DMS53 treated with DMSO at 0.1 percent for 48 hours (cell line): ENCODE measurements around the gene TEAD2.
"Not testable (repeated sequence)": the region's sequence is repeated elsewhere in the genome, so short reads cannot be mapped to it uniquely, and the experiment has no call there.

Experiments used
- DNase-seq: peaks from one replicate; lab custom pipeline; 2025; ENCODE audit not compliant: unreplicated experiment; lab: John Stamatoyannopoulos, UW

The TEAD2 gene

GRCh38 chr19:49387936-49388372 is 25.7 kb upstream of the TEAD2 start, which contains the start of gene KASH5:
TSS of gene KASH5 (plus strand) at chr19:49388249. CDS start at chr19:49390884, 2,635 bp downstream.
- peak; percentile 43 for DNase-seq

GRCh38 chr19:49383599-49383998 is 21.4 kb upstream of the TEAD2 start:
- DNase-seq = no peak

GRCh38 chr19:49382639-49383038 is 20.4 kb upstream of the TEAD2 start:
- DNase-seq = no peak

- DNase-seq = no peak
These were observed 18.2 kb upstream of the TEAD2 start for GRCh38 chr19:49380391-49380790.

- DNase-seq = no peak
These were observed 16.3 kb upstream of the TEAD2 start for GRCh38 chr19:49378512-49378911.

- no peak for DNase-seq
These were observed 12.6 kb upstream of the TEAD2 start for GRCh38 chr19:49374665-49375434.

- DNase-seq = not testable (repeated sequence)
These were observed 11.0 kb upstream of the TEAD2 start for GRCh38 chr19:49373174-49373573.

GRCh38 chr19:49371184-49371583 is 9.0 kb upstream of the TEAD2 start:
- no peak for DNase-seq

- DNase-seq = no peak
These were observed 6.6 kb upstream of the TEAD2 start for GRCh38 chr19:49368711-49369358.

- no peak for DNase-seq
These were observed 3.9 kb upstream of the TEAD2 start for GRCh38 chr19:49366110-49366509.

GRCh38 chr19:49364083-49364737 is 2.0 kb upstream of the TEAD2 start:
- no peak for DNase-seq

- peak; percentile 30 for DNase-seq
These were observed 1.3 kb upstream of the TEAD2 start, which contains the start of gene DKKL1 for GRCh38 chr19:49363268-49364082. TSS of gene DKKL1 (plus strand) at chr19:49363877. CDS start at chr19:49363999, 122 bp downstream.

- DNase-seq = no peak
These were observed 682 bp upstream of the TEAD2 start for GRCh38 chr19:49362929-49363267.

GRCh38 chr19:49361438-49362047 is 673 bp downstream of the TEAD2 start:
- DNase-seq = no peak

- no peak for DNase-seq
These were observed 2.1 kb downstream of the TEAD2 start for GRCh38 chr19:49359851-49360820.

- DNase-seq = no peak
These were observed 5.0 kb downstream of the TEAD2 start for GRCh38 chr19:49357186-49357585.

GRCh38 chr19:49356382-49356781 is 5.8 kb downstream of the TEAD2 start:
- no peak for DNase-seq

- DNase-seq = no peak
These were observed 6.3 kb downstream of the TEAD2 start for GRCh38 chr19:49355909-49356353.

- no peak for DNase-seq
These were observed 12.6 kb downstream of the TEAD2 start for GRCh38 chr19:49349567-49349966.
